Stimulated activated naive CD8-positive, alpha-beta T cell treated with anti-CD3 and anti-CD28 coated beads, Interleukin-15, amount 100 ng/mL, for 72 hours (primary cell): ENCODE measurements around the gene TRIM9.
"Not testable (repeated sequence)": the region's sequence is repeated elsewhere in the genome, so short reads cannot be mapped to it uniquely, and the experiment has no call there.

Source experiments
- ATAC-seq: fragments of 150-1000 bp; cut with Tn5 transposase; 2 replicates; pipeline ENCODE4 v1.10.0; 2021; ENCODE audit warnings: mild to moderate bottlenecking, moderate library complexity
- DNase-seq, 2 donors: peaks; one replicate each; pipeline ENCODE4 v3.0.0; 2021 to 2022
- H3K27ac Mint-ChIP-seq, 2 donors: one replicate each; pipeline ENCODE4 v1.8.0; 2022; ENCODE audit warnings: mild to moderate bottlenecking in 2 of 2, mixed read lengths in 2 of 2, moderate library complexity in 2 of 2
- H3K27me3 Mint-ChIP-seq: one replicate; pipeline ENCODE4 v1.8.0; 2022; ENCODE audit warnings: mixed read lengths
- H3K4me1 Mint-ChIP-seq: one replicate; pipeline ENCODE4 v1.8.0; 2022; ENCODE audit warnings: mild to moderate bottlenecking, mixed read lengths
- H3K4me3 Mint-ChIP-seq, 2 donors: one replicate each; pipeline ENCODE4 v1.8.0; 2022; ENCODE audit warnings: mild to moderate bottlenecking in 2 of 2, mixed read lengths in 2 of 2, moderate library complexity in 1 of 2
- H3K9me3 Mint-ChIP-seq, 2 donors: one replicate each; pipeline ENCODE4 v1.8.0; 2022; ENCODE audit warnings: mixed read lengths in 2 of 2

Gene TRIM9

GRCh38 chr14:50978529-50978871, 116.4 kb downstream of the TRIM9 start:
- ATAC-seq = no peak
- no peaks in the 10 kb centered on the region for H3K4me1 Mint-ChIP-seq

GRCh38 chr14:50977863-50978528, 116.9 kb downstream of the TRIM9 start:
- ATAC-seq = no peak
- no peaks in the 10 kb centered on the region for H3K4me1 Mint-ChIP-seq

More at GRCh38 chr14:50978529-50978871, 116.4 kb downstream of the TRIM9 start:
- no peak overlapping the region for H3K27ac Mint-ChIP-seq
- no peaks in the 10 kb centered on the region for H3K9me3 Mint-ChIP-seq
- DNase-seq = no peak
- H3K4me3 Mint-ChIP-seq = no peak overlapping the region
- H3K27me3 Mint-ChIP-seq = no peaks in the 10 kb centered on the region

GRCh38 chr14:50974118-50974517, 120.8 kb downstream of the TRIM9 start:
- Mint-ChIP-seq H3K9me3 (no peaks in the 10 kb centered on the region), H3K4me1 (no peaks in the 10 kb centered on the region), H3K27me3 (no peaks in the 10 kb centered on the region), H3K27ac (no peak overlapping the region), H3K4me3 (no peak overlapping the region)
- ATAC-seq (no peak), DNase-seq (no peak)

More at GRCh38 chr14:50977863-50978528, 116.9 kb downstream of the TRIM9 start:
- no peak overlapping the region for H3K27ac Mint-ChIP-seq
- no peaks in the 10 kb centered on the region for H3K9me3 Mint-ChIP-seq
- H3K4me3 Mint-ChIP-seq = no peak overlapping the region
- H3K27me3 Mint-ChIP-seq = no peaks in the 10 kb centered on the region
- DNase-seq = no peak

GRCh38 chr14:50972734-50973133, 122.2 kb downstream of the TRIM9 start:
- ATAC-seq (no peak), DNase-seq (no peak)
- no peaks in the 10 kb centered on the region for H3K9me3 Mint-ChIP-seq
- H3K27me3 Mint-ChIP-seq = no peaks in the 10 kb centered on the region
- H3K27ac Mint-ChIP-seq = peak overlapping the region in 1 of 2 donors; percentile 4
- no peaks in the 10 kb centered on the region for H3K4me1 Mint-ChIP-seq
- H3K4me3 Mint-ChIP-seq = no peak overlapping the region

GRCh38 chr14:50970886-50971781, 123.8 kb downstream of the TRIM9 start:
- Mint-ChIP-seq H3K4me3 (no peak overlapping the region), H3K27ac (no peak overlapping the region), H3K27me3 (no peaks in the 10 kb centered on the region), H3K9me3 (no peaks in the 10 kb centered on the region), H3K4me1 (no peaks in the 10 kb centered on the region)
- no peak for DNase-seq
- ATAC-seq = no peak

GRCh38 chr14:50967790-50968189, 127.1 kb downstream of the TRIM9 start:
- Mint-ChIP-seq H3K4me1 (no peaks in the 10 kb centered on the region), H3K27me3 (no peaks in the 10 kb centered on the region)
- DNase-seq = no peak

GRCh38 chr14:50967103-50967502, 127.8 kb downstream of the TRIM9 start:
- no peaks in the 10 kb centered on the region for H3K27me3 Mint-ChIP-seq
- no peak overlapping the region for H3K27ac Mint-ChIP-seq
- no peak overlapping the region for H3K4me3 Mint-ChIP-seq
- DNase-seq = no peak
- no peaks in the 10 kb centered on the region for H3K4me1 Mint-ChIP-seq
- no peaks in the 10 kb centered on the region for H3K9me3 Mint-ChIP-seq
- ATAC-seq = no peak

More at GRCh38 chr14:50967790-50968189, 127.1 kb downstream of the TRIM9 start:
- Mint-ChIP-seq H3K4me3 (no peak overlapping the region), H3K27ac (no peak overlapping the region), H3K9me3 (no peaks in the 10 kb centered on the region)
- no peak for ATAC-seq

GRCh38 chr14:50964683-50965390, 130.1 kb downstream of the TRIM9 start:
- no peaks in the 10 kb centered on the region for H3K4me1 Mint-ChIP-seq
- H3K27me3 Mint-ChIP-seq = no peaks in the 10 kb centered on the region
- DNase-seq (no peak), ATAC-seq (no peak)
- H3K4me3 Mint-ChIP-seq = no peak overlapping the region
- no peaks in the 10 kb centered on the region for H3K9me3 Mint-ChIP-seq
- no peak overlapping the region for H3K27ac Mint-ChIP-seq

- no peaks in the 10 kb centered on the region for H3K4me1 Mint-ChIP-seq
- no peaks in the 10 kb centered on the region for H3K27me3 Mint-ChIP-seq
- no peak overlapping the region for H3K4me3 Mint-ChIP-seq
- no peaks in the 10 kb centered on the region for H3K9me3 Mint-ChIP-seq
- no peak for ATAC-seq
- H3K27ac Mint-ChIP-seq = no peak overlapping the region
- DNase-seq = no peak
Measured at GRCh38 chr14:50963919-50964318, 131.0 kb downstream of the TRIM9 start.

GRCh38 chr14:50961605-50962221, 133.2 kb downstream of the TRIM9 start:
- no peaks in the 10 kb centered on the region for H3K27me3 Mint-ChIP-seq
- H3K4me3 Mint-ChIP-seq = no peak overlapping the region

GRCh38 chr14:50957296-50957695, 137.6 kb downstream of the TRIM9 start:
- DNase-seq (no peak), ATAC-seq (no peak)
- H3K27ac Mint-ChIP-seq = peak overlapping the region in 1 of 2 donors; percentile 35

More at GRCh38 chr14:50961605-50962221, 133.2 kb downstream of the TRIM9 start:
- Mint-ChIP-seq H3K4me1 (no peaks in the 10 kb centered on the region), H3K9me3 (no peaks in the 10 kb centered on the region), H3K27ac (no peak overlapping the region)
- ATAC-seq (no peak), DNase-seq (no peak)

GRCh38 chr14:50956421-50956820, 138.5 kb downstream of the TRIM9 start:
- not testable (repeated sequence) for H3K27me3 Mint-ChIP-seq, H3K9me3 Mint-ChIP-seq, DNase-seq, H3K4me3 Mint-ChIP-seq, ATAC-seq, H3K27ac Mint-ChIP-seq
- H3K4me1 Mint-ChIP-seq = peaks cover 16% of the 10 kb centered on the region

More at GRCh38 chr14:50957296-50957695, 137.6 kb downstream of the TRIM9 start:
- Mint-ChIP-seq H3K4me3 (no peak overlapping the region), H3K9me3 (no peaks in the 10 kb centered on the region), H3K4me1 (peaks cover 16% of the 10 kb centered on the region), H3K27me3 (no peaks in the 10 kb centered on the region)

GRCh38 chr14:50955373-50956043, 139.4 kb downstream of the TRIM9 start:
- Mint-ChIP-seq H3K4me1 (peaks cover 16% of the 10 kb centered on the region), H3K9me3 (no peaks in the 10 kb centered on the region), H3K27ac (peak overlapping the region in 1 of 2 donors; percentile 72), H3K27me3 (no peaks in the 10 kb centered on the region), H3K4me3 (no peak overlapping the region)
- peak in 1 of 2 donors; percentile 49 for DNase-seq
- peak; percentile 83 for ATAC-seq

GRCh38 chr14:50954811-50955372, 140.0 kb downstream of the TRIM9 start:
- Mint-ChIP-seq H3K9me3 (no peaks in the 10 kb centered on the region), H3K27ac (peak overlapping the region in 1 of 2 donors; percentile 72), H3K4me1 (peaks cover 16% of the 10 kb centered on the region), H3K4me3 (no peak overlapping the region), H3K27me3 (no peaks in the 10 kb centered on the region)
- peak; percentile 60 for ATAC-seq
- DNase-seq = no peak
